ENCODE results near the gene IGFBP2.

IGFBP2 gene, protein sequence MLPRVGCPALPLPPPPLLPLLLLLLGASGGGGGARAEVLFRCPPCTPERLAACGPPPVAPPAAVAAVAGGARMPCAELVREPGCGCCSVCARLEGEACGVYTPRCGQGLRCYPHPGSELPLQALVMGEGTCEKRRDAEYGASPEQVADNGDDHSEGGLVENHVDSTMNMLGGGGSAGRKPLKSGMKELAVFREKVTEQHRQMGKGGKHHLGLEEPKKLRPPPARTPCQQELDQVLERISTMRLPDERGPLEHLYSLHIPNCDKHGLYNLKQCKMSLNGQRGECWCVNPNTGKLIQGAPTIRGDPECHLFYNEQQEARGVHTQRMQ

DNA sequence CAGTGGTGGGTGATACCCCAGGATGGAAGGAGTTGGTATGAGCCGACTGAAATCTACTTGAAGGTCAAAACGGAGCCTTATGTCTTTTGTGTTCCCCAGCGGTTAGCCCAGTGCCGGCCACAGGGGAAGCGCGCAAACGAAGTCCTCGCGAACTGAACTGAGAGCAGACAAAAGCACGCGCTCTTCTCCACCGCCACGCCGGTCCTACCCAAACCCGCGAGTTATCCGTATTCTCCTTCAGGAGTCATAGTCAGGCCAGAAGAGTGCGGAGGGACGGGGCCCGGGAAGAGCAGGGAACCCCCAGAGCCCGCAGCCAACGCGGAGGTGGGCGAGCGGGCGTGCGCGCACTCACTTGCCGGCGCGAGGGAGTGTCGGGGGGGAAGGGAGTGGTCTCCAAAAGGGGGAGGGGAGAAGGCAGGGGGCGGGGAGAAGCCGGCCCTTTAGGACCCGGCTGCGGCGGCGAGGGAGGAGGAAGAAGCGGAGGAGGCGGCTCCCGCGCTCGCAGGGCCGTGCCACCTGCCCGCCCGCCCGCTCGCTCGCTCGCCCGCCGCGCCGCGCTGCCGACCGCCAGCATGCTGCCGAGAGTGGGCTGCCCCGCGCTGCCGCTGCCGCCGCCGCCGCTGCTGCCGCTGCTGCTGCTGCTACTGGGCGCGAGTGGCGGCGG, at the start of gene IGFBP2:
IGFBP2 (plus strand) TSS at position 469 of the 664 bp plus-strand sequence; CDS start at position 573, 104 bp downstream.
- TF ChIP-seq, protein P1, sequence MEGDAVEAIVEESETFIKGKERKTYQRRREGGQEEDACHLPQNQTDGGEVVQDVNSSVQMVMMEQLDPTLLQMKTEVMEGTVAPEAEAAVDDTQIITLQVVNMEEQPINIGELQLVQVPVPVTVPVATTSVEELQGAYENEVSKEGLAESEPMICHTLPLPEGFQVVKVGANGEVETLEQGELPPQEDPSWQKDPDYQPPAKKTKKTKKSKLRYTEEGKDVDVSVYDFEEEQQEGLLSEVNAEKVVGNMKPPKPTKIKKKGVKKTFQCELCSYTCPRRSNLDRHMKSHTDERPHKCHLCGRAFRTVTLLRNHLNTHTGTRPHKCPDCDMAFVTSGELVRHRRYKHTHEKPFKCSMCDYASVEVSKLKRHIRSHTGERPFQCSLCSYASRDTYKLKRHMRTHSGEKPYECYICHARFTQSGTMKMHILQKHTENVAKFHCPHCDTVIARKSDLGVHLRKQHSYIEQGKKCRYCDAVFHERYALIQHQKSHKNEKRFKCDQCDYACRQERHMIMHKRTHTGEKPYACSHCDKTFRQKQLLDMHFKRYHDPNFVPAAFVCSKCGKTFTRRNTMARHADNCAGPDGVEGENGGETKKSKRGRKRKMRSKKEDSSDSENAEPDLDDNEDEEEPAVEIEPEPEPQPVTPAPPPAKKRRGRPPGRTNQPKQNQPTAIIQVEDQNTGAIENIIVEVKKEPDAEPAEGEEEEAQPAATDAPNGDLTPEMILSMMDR (IDR thresholded peaks at IDR 0.05; ENCODE audit: low read depth, low read length): no peak
- peak within 1 kb of the TSS in 1 of 2 donors; percentile 37 for H3K4me3 ChIP-seq (replicated peaks in 1 of 2; ENCODE audit: low read depth in 2 of 2, low read length in 2 of 2)
- DNase-seq (ENCODE audit: low read depth in 2 of 2): peak in 1 of 2 donors; percentile 18

DNA sequence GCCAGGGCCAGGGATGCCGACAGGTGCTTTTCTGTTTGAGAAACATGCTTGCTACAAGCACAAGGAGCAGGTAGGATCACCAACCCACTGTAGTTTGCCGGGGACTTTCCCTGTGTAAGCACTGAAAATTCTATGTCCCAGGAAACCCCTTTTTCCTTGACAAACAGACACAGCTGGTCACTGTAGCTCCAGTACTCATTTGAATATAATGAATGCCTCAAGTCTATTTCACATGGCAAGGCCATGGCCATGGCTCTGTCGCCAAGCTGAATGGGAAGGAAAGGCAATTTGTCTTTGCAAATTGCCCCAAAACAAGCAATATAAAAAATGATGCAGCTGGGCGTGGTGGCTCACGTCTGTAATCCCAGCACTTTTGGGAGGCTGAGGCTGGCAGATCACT, 49.6 kb upstream of the IGFBP2 start:
- TF ChIP-seq, protein P1 (IDR thresholded peaks at IDR 0.05; ENCODE audit: low read depth, low read length): no peak
- DNase-seq (ENCODE audit: low read depth in 2 of 2): no peak
- H3K4me3 ChIP-seq (replicated peaks in 1 of 2; ENCODE audit: low read depth in 2 of 2, low read length in 2 of 2): no peak overlapping the region

DNA sequence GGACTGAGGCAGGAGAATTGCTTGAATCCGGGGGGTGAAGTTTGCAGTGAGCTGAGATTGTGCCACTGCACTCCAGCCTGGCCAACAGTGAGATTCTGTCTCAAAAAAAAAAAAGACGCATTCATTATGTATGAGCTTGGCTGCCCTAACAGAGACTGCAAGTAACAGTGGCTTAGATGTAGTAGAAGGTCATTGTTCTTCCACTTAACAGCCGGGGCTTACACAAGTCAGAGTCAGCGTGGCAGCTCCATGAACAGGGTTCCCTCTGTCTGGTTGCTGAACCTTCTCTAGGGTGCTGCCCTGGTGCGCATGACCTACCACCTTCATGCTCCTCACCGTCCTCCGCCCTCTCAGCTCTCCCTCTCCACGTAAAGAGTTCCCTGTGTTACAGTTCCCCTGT, 49.1 kb upstream of the IGFBP2 start:
- H3K4me3 ChIP-seq (replicated peaks in 1 of 2; ENCODE audit: low read depth in 2 of 2, low read length in 2 of 2): no peak overlapping the region
- TF ChIP-seq, protein P1 (IDR thresholded peaks at IDR 0.05; ENCODE audit: low read depth, low read length): no peak
- DNase-seq (ENCODE audit: low read depth in 2 of 2): no peak

DNA sequence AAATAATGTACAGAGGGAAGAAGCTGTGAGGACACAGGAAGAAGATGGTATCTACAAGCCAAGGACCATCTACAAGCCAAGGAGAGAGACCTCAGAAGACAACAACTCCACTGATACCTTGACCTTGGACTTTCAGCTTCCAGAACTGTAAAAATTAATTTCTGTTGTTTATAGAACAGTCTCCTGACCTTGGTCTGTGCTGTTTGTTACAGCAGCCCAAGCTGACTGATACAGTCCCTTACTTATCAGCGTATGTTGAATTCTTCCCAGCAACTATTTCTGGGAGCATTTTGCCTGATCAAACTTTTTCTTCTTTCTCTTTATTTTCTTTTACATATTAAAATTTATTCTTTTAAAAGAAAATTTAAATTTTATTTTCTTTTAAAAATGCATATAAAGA, 47.8 kb upstream of the IGFBP2 start:
- H3K4me3 ChIP-seq (replicated peaks in 1 of 2; ENCODE audit: low read depth in 2 of 2, low read length in 2 of 2): no peak overlapping the region
- TF ChIP-seq, protein P1 (IDR thresholded peaks at IDR 0.05; ENCODE audit: low read depth, low read length): no peak
- no peak for DNase-seq (ENCODE audit: low read depth in 2 of 2)

DNA sequence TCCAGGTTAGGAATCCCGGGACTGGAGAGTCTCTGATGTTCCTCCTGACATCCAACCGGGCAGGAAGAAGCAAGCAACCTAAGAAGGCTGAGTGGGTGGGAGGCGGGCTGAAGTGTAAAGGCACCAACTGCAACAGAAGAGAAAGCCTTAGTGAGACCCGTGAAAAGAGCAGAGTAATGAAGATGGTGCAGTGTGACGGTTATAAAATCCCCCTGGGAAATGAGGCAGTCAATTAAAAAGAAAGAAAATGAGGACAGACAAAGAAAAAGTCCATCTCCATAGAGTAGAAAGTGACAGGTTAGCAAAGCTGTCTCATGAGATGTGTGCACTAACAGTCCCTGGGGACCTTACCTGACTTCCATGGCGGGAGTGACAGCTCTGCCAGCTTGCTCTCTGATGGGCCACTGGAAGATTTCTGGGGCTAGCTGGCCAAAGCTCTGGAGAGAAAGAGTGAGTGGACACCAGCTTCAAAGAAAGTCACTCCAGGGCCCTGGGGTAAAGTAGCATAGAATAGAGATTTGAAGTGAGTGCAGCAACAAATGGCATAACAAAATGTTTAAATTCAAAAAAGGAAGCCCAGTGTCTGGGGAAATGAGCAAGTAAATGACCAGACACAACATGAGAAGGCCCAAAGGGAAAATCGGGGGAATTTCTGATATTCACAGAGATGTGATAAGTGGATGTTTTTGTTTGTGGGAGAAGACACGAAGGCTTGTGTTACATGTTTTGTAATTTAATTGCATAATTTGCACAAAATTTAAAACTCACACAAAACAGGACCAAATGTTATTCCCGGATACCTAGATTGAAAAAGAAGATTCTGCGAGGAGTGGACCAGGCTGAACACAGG, 44.1 kb upstream of the IGFBP2 start:
- DNase-seq (ENCODE audit: low read depth in 2 of 2): no peak
- TF ChIP-seq, protein P1 (IDR thresholded peaks at IDR 0.05; ENCODE audit: low read depth, low read length): no peak

DNA sequence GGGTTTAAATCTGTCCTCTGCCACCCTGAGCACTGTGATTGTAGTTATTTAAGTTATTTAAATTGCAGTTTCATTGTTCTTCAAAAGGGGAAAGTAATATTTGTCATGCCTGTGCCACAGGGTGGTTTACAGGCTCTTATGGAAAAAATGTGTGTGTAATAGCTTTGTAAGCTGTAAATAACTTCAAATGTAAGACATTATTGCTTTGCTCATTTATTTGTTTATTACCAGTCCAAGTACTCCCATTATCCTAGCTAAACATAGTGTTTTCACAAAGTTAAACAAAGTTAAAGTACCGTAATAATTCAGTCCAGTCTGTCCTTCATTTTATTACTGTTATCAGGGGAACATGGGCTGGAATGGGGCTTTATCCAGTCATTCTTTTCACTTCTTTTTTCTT, 43.4 kb upstream of the IGFBP2 start:
- TF ChIP-seq, protein P1 (IDR thresholded peaks at IDR 0.05; ENCODE audit: low read depth, low read length): no peak
- DNase-seq (ENCODE audit: low read depth in 2 of 2): no peak
- H3K4me3 ChIP-seq (replicated peaks in 1 of 2; ENCODE audit: low read depth in 2 of 2, low read length in 2 of 2): no peak overlapping the region

More for the DNA sequence above, 44.1 kb upstream of the IGFBP2 start:
- H3K4me3 ChIP-seq (replicated peaks in 1 of 2; ENCODE audit: low read depth in 2 of 2, low read length in 2 of 2): no peak overlapping the region

Measured in cardiac fibroblast (primary cell).